Heart left ventricle (tissue), 16 donors: ENCODE data around the gene CLHC1. TPM values are rescaled to one million over a fixed set of nuclear protein-coding genes. Genes with fewer than 3 reads are reported as not detected.
A peak's percentile ranks its signal among the peaks of the same experiment; 100 is the strongest.

ENCODE experiments used
- ATAC-seq, 4 donors: fragments of 200-7000 bp; cut with Tn5 transposase; one replicate each; pipeline ENCODE4 v1.9.1; 2020 to 2022; ENCODE audit warnings: moderate library complexity in 4 of 4, mild to moderate bottlenecking in 3 of 4, moderate number of reproducible peaks in 1 of 4
- DNase-seq, 5 donors: peaks; one replicate each; pipeline ENCODE4 v3.0.0-alpha.2; 2020
- H3K27ac ChIP-seq, 12 donors: fragments of 200-600 bp; sonication (generic) in 4 of 12; one replicate each; pipeline versions ENCODE4 v1.5.0 to v1.8.0; 2016 to 2022; ENCODE audit warnings: mild to moderate bottlenecking in 2 of 12
- H3K27me3 ChIP-seq, 9 donors: fragments of 200-600 bp; sonication (generic) in 2 of 9; one replicate each; pipeline versions ENCODE4 v1.5.1 to v1.8.0; 2016 to 2022; ENCODE audit warnings: mild to moderate bottlenecking in 3 of 9
- H3K36me3 ChIP-seq, 9 donors: fragments of 200-600 bp; sonication (generic) in 2 of 9; one replicate each; pipeline versions ENCODE4 v1.5.0 to v1.8.0; 2018 to 2022; ENCODE audit warnings: mild to moderate bottlenecking in 2 of 9
- H3K4me1 ChIP-seq, 12 donors: fragments of 200-600 bp; sonication (generic) in 4 of 12; one replicate each; pipeline versions ENCODE4 v1.5.0 to v1.8.0; 2016 to 2022; ENCODE audit warnings: mild to moderate bottlenecking in 3 of 12
- H3K4me3 ChIP-seq, 12 donors: fragments of 200-600 bp; sonication (generic) in 4 of 12; one replicate each; pipeline versions ENCODE4 v1.5.0 to v1.8.0; 2017 to 2022; ENCODE audit warnings: mild to moderate bottlenecking in 9 of 12, moderate library complexity in 4 of 12
- H3K9me3 ChIP-seq, 12 donors: fragments of 200-600 bp; sonication (generic) in 4 of 12; one replicate each; pipeline versions ENCODE4 v1.5.0 to v1.8.0; 2016 to 2022; ENCODE audit warnings: mild to moderate bottlenecking in 1 of 12
- POLR2A ChIP-seq, 2 donors: fragments of 450-650 bp; IDR thresholded peaks; one replicate each; pipeline ENCODE4 v1.6.1; 2017; ENCODE audit warnings: antibody characterized with exemption in 2 of 2, mild to moderate bottlenecking in 2 of 2, moderate library complexity in 2 of 2
- WGBS, 4 donors: extraction: QIAGEN DNeasy Blood & Tissue Kit in 2 of 4; methylation state at CpG; one replicate each; pipeline versions ENCODE4 v1.1.5 to v1.1.7; 2013 to 2018; 5-methylcytosine and 5-hydroxymethylcytosine counted together
- intact Hi-C, 10 donors: fragments of 100-400 bp; cut with DNase I; formaldehyde crosslinking; loops; one replicate each; pipeline versions ENCODE4 v1.11.1 to v1.14.2; 2022
- polyA plus RNA-seq, 2 donors: library from polyadenylated mRNA; stranded (reverse); fragments of 200-250 nt; gene quantifications; one replicate each; pipeline ENCODE4 v1.2.3, GENCODE V29; 2013
- total RNA-seq, 9 donors: library from RNA; depleted of rRNA in 2 of 9; stranded (reverse); fragments of >200 nt in 2 of 9; fragmentation: NEBNext Ultra II Directional in 3 of 9; extraction: Animal tissue kit (Norgen Biotek cat#: 25700) in 3 of 9; gene quantifications; one replicate each; pipeline versions ENCODE4 v1.1.0 to v1.2.4, GENCODE V29; 2016 to 2023
- TF ChIP-seq, protein P1 (sequence below), 12 donors: fragments of 200-600 bp; sonication (generic) in 4 of 12; IDR thresholded peaks; one replicate each; pipeline versions ENCODE4 v1.5.0 to v1.8.0; 2018 to 2022; ENCODE audit warnings: antibody characterized with exemption in 12 of 12, mild to moderate bottlenecking in 5 of 12
- donor health status: ischemic (EF 13 %, LVEDD 7.1; RV severe dilation, severe dysfunction).
- donor health status: healthy with polysubstance abuse.
- donor health status: DM: no; HTN: yes; CAD: no.
- donor health status: DM: no; HTN: no; CAD: no.
- donor health status: ischemic (EF 25% LVEDD 6.9; RV normal size, moderate dysfunction).
- donor health status: ischemic (EF 25% LVEDD 5.7; RV mildly dilated, moderate dysfunction).
- donor health status: healthy.
- donor health status: DM: yes; HTN: yes; CAD: no.
- donor health status: ischemic (EF 35%, LVEDD 5.7; RV mildly dilated, moderate dysfunction).
- donor health status: nonischemic (EF 11% LVEDD 7.7; RV severe dilation, severe dysfunction).
- donor health status: DM: yes; HTN: yes; CAD: no.
- donor health status: PGD.
- donor health status: ischemic (EF 29% LVEDD 5.4; RV normal size, mild dysfunction).
- donor health status: nonischemic (EF 23%, LVEDD 6.1; RV moderate dilation, normal function).

Gene CLHC1
- total and polyA plus RNA-seq, 11 donors: 2.3 to 10.6 (median 4.4) TPM

DNA sequence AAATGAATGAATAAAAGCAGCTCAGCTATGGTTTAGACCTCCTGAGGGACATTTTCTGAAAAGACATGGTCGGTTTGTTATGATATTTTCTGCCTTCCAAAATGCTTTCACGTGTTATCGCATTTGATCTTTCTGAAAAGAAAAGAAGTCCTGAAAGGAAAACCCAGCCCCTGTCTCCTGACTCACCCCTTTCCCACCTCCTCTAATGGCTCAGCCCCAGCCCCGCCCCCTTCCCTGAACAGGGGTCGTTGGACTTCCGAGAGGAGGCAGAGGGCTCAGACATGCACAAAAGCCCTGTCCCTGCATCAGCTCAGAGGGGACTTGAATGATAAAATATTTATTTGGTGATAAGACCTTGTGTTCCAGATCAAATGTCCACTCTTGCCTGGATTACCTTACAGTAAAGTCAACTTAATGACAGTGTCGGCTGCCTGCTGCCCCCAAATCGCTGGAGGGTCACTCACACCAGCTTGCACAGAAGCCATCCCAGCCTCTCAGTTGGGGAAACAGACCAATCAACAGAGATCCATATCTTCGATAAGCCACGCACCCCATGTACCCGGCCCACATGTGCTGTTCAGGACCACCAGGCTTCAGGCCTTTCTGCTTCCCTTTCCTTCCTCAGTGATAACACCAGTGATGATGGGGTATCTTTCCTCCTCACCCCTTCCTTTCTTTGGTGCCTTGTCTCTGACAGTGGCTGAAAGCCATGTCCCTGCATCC, 69.6 kb downstream of the CLHC1 start:
- ATAC-seq (no peak), DNase-seq (no peak)
- peaks cover 0 to 70% (median 29%) of the 10 kb centered on the region in 12 donors for H3K4me1 ChIP-seq
- H3K27ac ChIP-seq: peak overlapping the region in 1 of 12 donors; percentile 69
- TF ChIP-seq, protein P1, sequence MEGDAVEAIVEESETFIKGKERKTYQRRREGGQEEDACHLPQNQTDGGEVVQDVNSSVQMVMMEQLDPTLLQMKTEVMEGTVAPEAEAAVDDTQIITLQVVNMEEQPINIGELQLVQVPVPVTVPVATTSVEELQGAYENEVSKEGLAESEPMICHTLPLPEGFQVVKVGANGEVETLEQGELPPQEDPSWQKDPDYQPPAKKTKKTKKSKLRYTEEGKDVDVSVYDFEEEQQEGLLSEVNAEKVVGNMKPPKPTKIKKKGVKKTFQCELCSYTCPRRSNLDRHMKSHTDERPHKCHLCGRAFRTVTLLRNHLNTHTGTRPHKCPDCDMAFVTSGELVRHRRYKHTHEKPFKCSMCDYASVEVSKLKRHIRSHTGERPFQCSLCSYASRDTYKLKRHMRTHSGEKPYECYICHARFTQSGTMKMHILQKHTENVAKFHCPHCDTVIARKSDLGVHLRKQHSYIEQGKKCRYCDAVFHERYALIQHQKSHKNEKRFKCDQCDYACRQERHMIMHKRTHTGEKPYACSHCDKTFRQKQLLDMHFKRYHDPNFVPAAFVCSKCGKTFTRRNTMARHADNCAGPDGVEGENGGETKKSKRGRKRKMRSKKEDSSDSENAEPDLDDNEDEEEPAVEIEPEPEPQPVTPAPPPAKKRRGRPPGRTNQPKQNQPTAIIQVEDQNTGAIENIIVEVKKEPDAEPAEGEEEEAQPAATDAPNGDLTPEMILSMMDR (IDR thresholded peaks at IDR 0.05): no peak
- TF ChIP-seq POLR2A (IDR thresholded peaks at IDR 0.05): no peak
- H3K4me3 ChIP-seq: no peak overlapping the region
- WGBS, 4 donors: 90 to 91% (median 90%) methylated on average over 11 of the region's 11 CpGs
- no peaks in the 10 kb centered on the region for H3K9me3 ChIP-seq
- H3K27me3 ChIP-seq: no peaks in the 10 kb centered on the region
- no peaks in the 10 kb centered on the region for H3K36me3 ChIP-seq
- intact Hi-C loops: loop anchor here in 5 of 10 donors (5.0 to 10.0 kb wide), 6 partner anchors 45 to 1055 kb away; partner anchors contain the start of gene RTN4 (in 1 of the 5)

DNA sequence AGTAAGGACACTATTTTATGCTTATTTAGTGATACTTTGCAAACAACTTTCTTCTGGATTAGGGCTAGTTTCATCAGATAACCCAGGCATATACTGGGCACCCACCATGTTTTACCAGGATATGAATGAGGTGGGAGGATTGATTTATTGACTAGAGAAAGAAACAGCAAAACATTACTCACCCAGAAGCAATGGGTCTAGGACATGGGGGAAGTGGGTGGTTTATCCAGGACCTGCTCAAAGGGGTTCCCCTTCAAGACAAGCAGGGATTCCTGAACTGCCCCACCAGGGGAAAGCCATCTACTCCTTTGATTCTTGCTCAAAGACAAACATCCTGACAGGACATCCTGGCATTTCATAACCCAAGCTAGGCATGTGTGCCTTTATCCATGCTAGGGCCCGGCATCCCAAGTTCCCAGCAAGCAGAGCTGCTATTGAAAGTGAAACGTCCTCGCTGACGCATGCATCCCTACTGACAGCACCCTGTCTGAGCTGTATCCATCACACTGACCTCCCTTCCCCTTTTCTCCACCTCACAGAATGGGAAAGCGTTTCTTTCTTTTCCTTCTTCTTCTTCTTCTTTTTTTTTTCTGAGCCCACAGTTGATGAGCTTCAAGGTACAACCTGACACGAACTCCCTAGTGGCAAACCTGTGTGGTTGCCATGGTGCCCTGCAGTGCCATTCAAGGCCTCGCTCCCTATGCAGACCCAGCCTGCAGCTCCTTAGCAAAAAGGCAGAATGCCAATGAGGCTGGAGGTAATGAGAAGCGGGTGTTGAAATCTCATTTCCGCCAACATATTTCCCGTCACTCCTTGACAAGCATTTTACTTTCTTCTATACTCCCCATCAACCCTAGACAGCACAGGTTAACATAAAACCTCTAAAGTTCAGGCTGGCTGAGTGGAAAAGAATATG, 70.5 kb downstream of the CLHC1 start:
- Histone ChIP-seq H3K9me3 (no peaks in the 10 kb centered on the region), H3K36me3 (no peaks in the 10 kb centered on the region), H3K4me1 (peaks cover 0 to 78% (median 37%) of the 10 kb centered on the region in 12 donors), H3K27ac (peak overlapping the region in 1 of 12 donors; percentile 69), H3K4me3 (no peak overlapping the region), H3K27me3 (no peaks in the 10 kb centered on the region)
- 76 to 84% (median 81%) methylated on average over 10 of the region's 10 CpGs for WGBS, 4 donors
- intact Hi-C loops: loop anchor here in 5 of 10 donors (5.0 to 10.0 kb wide), 6 partner anchors 44 to 1054 kb away; partner anchors contain the start of gene RTN4 (in 1 of the 5)
- TF ChIP-seq POLR2A (IDR thresholded peaks at IDR 0.05): no peak
- TF ChIP-seq, protein P1 (IDR thresholded peaks at IDR 0.05): no peak
- DNase-seq (no peak), ATAC-seq (peak in 1 of 4 donors; percentile 51)

DNA sequence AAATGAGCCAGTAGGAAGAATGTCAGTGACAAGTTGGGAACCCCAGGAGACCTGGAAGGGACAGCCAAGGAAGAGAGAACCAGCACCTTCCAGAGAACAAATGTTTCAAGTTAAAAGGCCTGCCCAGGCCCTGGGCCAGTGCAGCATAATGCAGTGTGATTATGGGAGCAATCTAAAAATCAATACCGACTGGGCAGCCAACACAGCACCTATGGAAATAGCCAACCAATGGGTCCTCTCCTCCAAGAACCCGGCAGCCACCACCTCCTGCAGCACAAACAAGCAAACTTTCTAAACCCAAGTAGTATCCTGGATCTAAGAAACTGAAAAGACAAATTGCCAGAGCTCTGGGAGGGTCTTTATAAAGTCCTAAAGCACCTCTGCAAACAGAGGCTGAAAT, 71.7 kb downstream of the CLHC1 start:
- Histone ChIP-seq H3K4me1 (peaks cover 0 to 77% (median 42%) of the 10 kb centered on the region in 12 donors), H3K36me3 (no peaks in the 10 kb centered on the region), H3K27ac (no peak overlapping the region), H3K4me3 (no peak overlapping the region), H3K27me3 (no peaks in the 10 kb centered on the region), H3K9me3 (no peaks in the 10 kb centered on the region)
- intact Hi-C loops: loop anchor here in 5 of 10 donors (5.0 to 10.0 kb wide), 6 partner anchors 43 to 1053 kb away; partner anchors contain the start of gene RTN4 (in 1 of the 5)
- DNase-seq (no peak), ATAC-seq (no peak)
- TF ChIP-seq, protein P1 (IDR thresholded peaks at IDR 0.05): no peak
- TF ChIP-seq POLR2A (IDR thresholded peaks at IDR 0.05): no peak
- 91 to 100% (median 98%) methylated on average over 2 of the region's 2 CpGs for WGBS, 4 donors
